H1 (cell line): ENCODE data around the gene LRRC39. TPM values are rescaled to one million over a fixed set of nuclear protein-coding genes. Genes with fewer than 3 reads are reported as not detected.

ENCODE experiments used
- CTCF ChIA-PET: fragments of 300-600 bp; sonication (Branson Sonifier 250); formaldehyde crosslinking; loops from one replicate; lab custom pipeline; 2021; ENCODE audit not compliant: partially characterized antibody; lab: Charles Lee
- POLR2A ChIA-PET: fragments of 300-600 bp; sonication (Branson Sonifier 250); formaldehyde crosslinking; loops from one replicate; lab custom pipeline; 2021; ENCODE audit warnings: inconsistent platforms; ENCODE audit not compliant: partially characterized antibody; lab: Charles Lee
- DNase-seq, 2 experiments: peaks; one replicate each; pipeline versions ENCODE4 v3.0.0 to v3.0.0-alpha.2; 2010 to 2022; ENCODE audit warnings: low spot score in 2 of 2, low read depth in 1 of 2, mixed read lengths in 1 of 2
- FAIRE-seq: peaks from 2 replicates; lab custom pipeline; 2011; peaks lifted over from hg19 to GRCh38; lab: Jason Lieb, UNC
- H2AFZ ChIP-seq: 2 replicates; pipeline ENCODE4 v1.8.1; 2012; ENCODE audit warnings: low read length, inconsistent platforms
- H2AK5ac ChIP-seq: 2 replicates; pipeline ENCODE4 v1.6.1; 2013; ENCODE audit warnings: low read depth, low read length
- H2BK120ac ChIP-seq: replicated peaks from 2 replicates; pipeline ENCODE3; 2013; ENCODE audit warnings: low read depth, low read length, inconsistent platforms
- H2BK12ac ChIP-seq: 2 replicates; pipeline ENCODE4 v1.6.1; 2013; ENCODE audit warnings: low read depth, low read length
- H2BK15ac ChIP-seq: 2 replicates; pipeline ENCODE4 v1.6.1; 2013; ENCODE audit warnings: low read length
- H2BK20ac ChIP-seq: 2 replicates; pipeline ENCODE4 v1.6.1; 2013; ENCODE audit warnings: low read length
- H2BK5ac ChIP-seq: 2 replicates; pipeline ENCODE4 v1.6.1; 2013; ENCODE audit warnings: low read depth, low read length
- H3K14ac ChIP-seq: 2 replicates; pipeline ENCODE4 v1.6.1; 2013; ENCODE audit warnings: inconsistent platforms; ENCODE audit not compliant: insufficient read length
- H3K18ac ChIP-seq: 2 replicates; pipeline ENCODE4 v1.6.1; 2013; ENCODE audit warnings: low read length; ENCODE audit errors: extremely low read depth
- H3K23ac ChIP-seq: 2 replicates; pipeline ENCODE4 v1.6.1; 2013; ENCODE audit warnings: inconsistent platforms; ENCODE audit not compliant: insufficient read length
- H3K23me2 ChIP-seq: 2 replicates; pipeline ENCODE4 v1.6.1; 2013; ENCODE audit warnings: low read depth, low read length
- H3K27ac ChIP-seq: 2 replicates; pipeline ENCODE4 v1.6.1; 2011; ENCODE audit warnings: low read depth, low read length, inconsistent platforms
- H3K27me3 ChIP-seq, 4 experiments: replicated peaks in 1 of 4; 1 replicate in 1 of 4; 2 replicates in 3 of 4; pipeline versions ENCODE4 v1.6.1 to v1.8.1; 2011 to 2013; ENCODE audit warnings: low read length in 3 of 4, mild to moderate bottlenecking in 3 of 4, inconsistent platforms in 2 of 4, mixed read lengths in 2 of 4, moderate library complexity in 1 of 4; ENCODE audit not compliant: control insufficient read depth in 3 of 4, insufficient read depth in 3 of 4; ENCODE audit errors: extremely low read depth in 1 of 4
- H3K36me3 ChIP-seq, 4 experiments: 2 replicates each; pipeline versions ENCODE4 v1.6.1 to v1.8.1; 2011 to 2013; ENCODE audit warnings: mild to moderate bottlenecking in 4 of 4, low read length in 3 of 4, moderate library complexity in 2 of 4, control low read depth in 1 of 4, inconsistent platforms in 1 of 4; ENCODE audit not compliant: insufficient read depth in 4 of 4, control insufficient read depth in 2 of 4
- H3K4ac ChIP-seq: replicated peaks from 2 replicates; pipeline ENCODE3; 2013; ENCODE audit warnings: low read length, low read depth, mixed read lengths, inconsistent platforms; ENCODE audit not compliant: insufficient read length
- H3K4me1 ChIP-seq, 4 experiments: replicated peaks in 1 of 4; 1 replicate in 1 of 4; 2 replicates in 3 of 4; pipeline versions ENCODE4 v1.6.1 to v1.8.1; 2011 to 2013; ENCODE audit warnings: low read length in 3 of 4, inconsistent platforms in 2 of 4, mixed read lengths in 1 of 4; ENCODE audit not compliant: insufficient read depth in 4 of 4, control insufficient read depth in 3 of 4
- H3K4me2 ChIP-seq, 2 experiments: 2 replicates each; pipeline versions ENCODE4 v1.6.1 to v1.8.1; 2011 to 2013; ENCODE audit warnings: low read depth in 2 of 2, low read length in 2 of 2, control low read depth in 1 of 2, inconsistent platforms in 1 of 2, mild to moderate bottlenecking in 1 of 2; ENCODE audit not compliant: insufficient read depth in 1 of 2
- H3K4me3 ChIP-seq, 4 experiments: fragments of 200-600, 300-600 bp in 1 of 4; sonication (generic), shearing (Covaris generic), sonication (Bioruptor Twin) in 1 of 4; 2 replicates each; pipeline versions ENCODE4 v1.5.1 to v1.8.1; 2011 to 2016; ENCODE audit warnings: low read length in 4 of 4, low read depth in 3 of 4, control low read depth in 2 of 4, inconsistent platforms in 2 of 4, mild to moderate bottlenecking in 2 of 4, mixed read lengths in 1 of 4, moderate library complexity in 1 of 4; ENCODE audit not compliant: insufficient read depth in 2 of 4; ENCODE audit errors: extremely low read depth in 1 of 4
- H3K56ac ChIP-seq: replicated peaks from 2 replicates; pipeline ENCODE3; 2013; ENCODE audit warnings: low read depth, mild to moderate bottlenecking, mixed read lengths, low read length, inconsistent platforms; ENCODE audit not compliant: insufficient read length
- H3K79me1 ChIP-seq: 2 replicates; pipeline ENCODE4 v1.6.1; 2013; ENCODE audit warnings: low read depth, low read length, control low read depth
- H3K79me2 ChIP-seq, 2 experiments: 2 replicates each; pipeline versions ENCODE4 v1.6.1 to v1.8.1; 2012 to 2013; ENCODE audit warnings: low read length in 2 of 2, mild to moderate bottlenecking in 2 of 2, inconsistent platforms in 1 of 2; ENCODE audit not compliant: insufficient read depth in 2 of 2, control insufficient read depth in 1 of 2
- H3K9ac ChIP-seq, 4 experiments: replicated peaks in 1 of 4; 1 replicate in 1 of 4; 2 replicates in 3 of 4; pipeline versions ENCODE4 v1.6.1 to v1.8.1; 2011 to 2013; ENCODE audit warnings: low read depth in 3 of 4, low read length in 3 of 4, control low read depth in 2 of 4, mild to moderate bottlenecking in 2 of 4, moderate library complexity in 2 of 4, inconsistent platforms in 1 of 4; ENCODE audit errors: extremely low read depth in 1 of 4
- H3K9me3 ChIP-seq, 2 experiments: 2 replicates each; pipeline versions ENCODE4 v1.6.1 to v1.8.1; 2012 to 2013; ENCODE audit warnings: mild to moderate bottlenecking in 2 of 2, moderate library complexity in 2 of 2, control low read depth in 1 of 2, inconsistent platforms in 1 of 2, low read depth in 1 of 2, low read length in 1 of 2, mixed read lengths in 1 of 2; ENCODE audit not compliant: insufficient read depth in 2 of 2
- H4K20me1 ChIP-seq, 2 experiments: replicated peaks in 1 of 2; 2 replicates each; pipeline versions ENCODE3 to v1.8.1; 2011 to 2013; ENCODE audit warnings: inconsistent platforms in 2 of 2, low read length in 2 of 2, mild to moderate bottlenecking in 1 of 2; ENCODE audit not compliant: insufficient read depth in 2 of 2, control insufficient read depth in 1 of 2
- H4K5ac ChIP-seq: 2 replicates; pipeline ENCODE4 v1.6.1; 2013; ENCODE audit warnings: low read length, low read depth, mixed read lengths, inconsistent platforms; ENCODE audit not compliant: insufficient read length
- H4K8ac ChIP-seq: 2 replicates; pipeline ENCODE4 v1.8.0; 2013; ENCODE audit warnings: mild to moderate bottlenecking, moderate library complexity, low read length, inconsistent platforms; ENCODE audit not compliant: insufficient read depth; ENCODE audit errors: extremely low read depth
- H4K91ac ChIP-seq: replicated peaks from 2 replicates; pipeline ENCODE3; 2013; ENCODE audit warnings: low read length, mixed read lengths, inconsistent platforms; ENCODE audit not compliant: insufficient read length
- ATF3 ChIP-seq: IDR thresholded peaks from 2 replicates; pipeline ENCODE4 v1.6.1; 2011; ENCODE audit warnings: low read depth, mild to moderate bottlenecking, low read length; ENCODE audit not compliant: insufficient read depth
- BRCA1 ChIP-seq: IDR thresholded peaks from 2 replicates; pipeline ENCODE4 v1.6.1; 2012; ENCODE audit warnings: low read depth, low read length, improper control_type of control experiment
- CTCF ChIP-seq, 3 experiments: IDR thresholded peaks; 1 replicate in 2 of 3; 2 replicates in 1 of 3; pipeline versions ENCODE4 v1.5.1 to v1.6.1; 2011; ENCODE audit warnings: low read length in 3 of 3, mild to moderate bottlenecking in 3 of 3, inconsistent platforms in 2 of 3, low read depth in 1 of 3, moderate library complexity in 1 of 3; ENCODE audit not compliant: insufficient read depth in 1 of 3; ENCODE audit errors: control extremely low read depth in 1 of 3
- GTF2F1 ChIP-seq: IDR thresholded peaks from 2 replicates; pipeline ENCODE4 v1.6.1; 2012; ENCODE audit warnings: low read depth, low read length, improper control_type of control experiment, borderline replicate concordance
- MAFK ChIP-seq: IDR thresholded peaks from 2 replicates; pipeline ENCODE4 v1.6.1; 2012; ENCODE audit warnings: low read depth, mild to moderate bottlenecking, improper control_type of control experiment, low read length
- RFX5 ChIP-seq: IDR thresholded peaks from 2 replicates; pipeline ENCODE4 v1.6.1; 2011; ENCODE audit warnings: low read depth, low read length, improper control_type of control experiment, borderline replicate concordance
- TAF7 ChIP-seq: optimal IDR thresholded peaks from 2 replicates; pipeline ENCODE3; 2011; ENCODE audit warnings: low read depth, mild to moderate bottlenecking, inconsistent platforms, low read length, moderate library complexity, borderline replicate concordance
- TEAD4 ChIP-seq: IDR thresholded peaks from 2 replicates; pipeline ENCODE4 v1.6.1; 2012; ENCODE audit warnings: low read depth, low read length, inconsistent platforms, mixed read lengths
- WGBS, 2 experiments: shearing (Covaris generic) in 1 of 2; methylation state at CpG; one replicate each; pipeline versions ENCODE4 v1.1.6 to v1.1.7; 2013 to 2015; ENCODE audit warnings: low lambda C conversion rate in 2 of 2, mixed read lengths in 2 of 2, inconsistent platforms in 1 of 2, low coverage in 1 of 2, missing lambda C conversion rate in 1 of 2; ENCODE audit not compliant: insufficient replicate concordance in 2 of 2, insufficient coverage in 1 of 2, insufficient read length in 1 of 2; ENCODE audit errors: extremely low coverage in 1 of 2, missing lambda C conversion rate in 1 of 2; 5-methylcytosine and 5-hydroxymethylcytosine counted together
- polyA plus RNA-seq, 7 experiments: library from polyadenylated mRNA; depleted of rRNA in 3 of 7; stranded (reverse) in 5 of 7; unstranded in 2 of 7; fragments of >200 nt in 5 of 7; fragments of 200-250 nt in 2 of 7; gene quantifications; 1 replicate in 5 of 7; 2 replicates in 1 of 7; 4 replicates in 1 of 7; pipeline versions ENCODE4 v1.2.1 to v1.2.3, GENCODE V29; 2011 to 2013; ENCODE audit warnings: missing spikeins in 2 of 7, mixed read lengths in 2 of 7
- total RNA-seq: library from RNA; stranded (reverse); fragmentation: NEBNext Ultra II Directional; extraction: Animal tissue kit (Norgen Biotek cat#: 25700); gene quantifications from 2 replicates; pipeline ENCODE4 v1.2.1, GENCODE V29; 2021
- TF ChIP-seq, protein P1 (sequence below): IDR thresholded peaks from 2 replicates; pipeline ENCODE4 v1.6.1; 2012; ENCODE audit warnings: low read length, inconsistent platforms

The LRRC39 gene
- total and polyA plus RNA-seq, 2 of the 8 experiments (the other 6 are each of a cell fraction or from before 2014, with no cell fraction given) = 0.33 to 0.39 TPM

- 90% methylated on average over 2 of the region's 2 CpGs; no CpG with 5 or more reads in 1 of the 2 experiments for WGBS, 2 experiments
- H2BK20ac ChIP-seq = no peak overlapping the region
These were observed 41.8 kb upstream of the LRRC39 start for GRCh38 chr1:100219883-100220282.

More at GRCh38 chr1:100219883-100220282, 41.8 kb upstream of the LRRC39 start:
- DNase-seq = no peak
- no peaks in the 10 kb centered on the region for H3K23me2 ChIP-seq
- no peak overlapping the region for H3K14ac ChIP-seq
- no peak overlapping the region for H4K5ac ChIP-seq
- no peak overlapping the region for H3K4ac ChIP-seq
- H3K79me1 ChIP-seq = no peaks in the 10 kb centered on the region
- H3K27ac ChIP-seq = no peak overlapping the region
- no peak overlapping the region for H3K23ac ChIP-seq
- H4K91ac ChIP-seq = no peak overlapping the region
- no peak for TF ChIP-seq TEAD4
- no peak for TF ChIP-seq MAFK
- TF ChIP-seq CTCF (IDR thresholded peaks at IDR 0.05; ENCODE audit: control extremely low read depth in 1 of 3, insufficient read depth in 1 of 3, low read depth in 1 of 3, low read length in 3 of 3) = no peak
- TF ChIP-seq ATF3 = no peak
- TF ChIP-seq RFX5 = no peak
- TF ChIP-seq, protein P1, sequence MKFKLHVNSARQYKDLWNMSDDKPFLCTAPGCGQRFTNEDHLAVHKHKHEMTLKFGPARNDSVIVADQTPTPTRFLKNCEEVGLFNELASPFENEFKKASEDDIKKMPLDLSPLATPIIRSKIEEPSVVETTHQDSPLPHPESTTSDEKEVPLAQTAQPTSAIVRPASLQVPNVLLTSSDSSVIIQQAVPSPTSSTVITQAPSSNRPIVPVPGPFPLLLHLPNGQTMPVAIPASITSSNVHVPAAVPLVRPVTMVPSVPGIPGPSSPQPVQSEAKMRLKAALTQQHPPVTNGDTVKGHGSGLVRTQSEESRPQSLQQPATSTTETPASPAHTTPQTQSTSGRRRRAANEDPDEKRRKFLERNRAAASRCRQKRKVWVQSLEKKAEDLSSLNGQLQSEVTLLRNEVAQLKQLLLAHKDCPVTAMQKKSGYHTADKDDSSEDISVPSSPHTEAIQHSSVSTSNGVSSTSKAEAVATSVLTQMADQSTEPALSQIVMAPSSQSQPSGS = no peak
- TF ChIP-seq BRCA1 = no peak
- TF ChIP-seq GTF2F1 = no peak
- TF ChIP-seq TAF7 = no peak
- TF ChIP-seq, all 59 proteins: peak for 0
- ChIA-PET CTCF (interaction anchor here (0.7 kb wide), 1 partner anchor 513 kb away, joined by 3 read pairs; no protein-coding TSS in a partner anchor), POLR2A (interaction anchor here (3.1 kb wide), 1 partner anchor 29 kb away, joined by 11 read pairs; the partner anchor contains the start of gene DBT)
- no peaks in the 10 kb centered on the region for H3K9me3 ChIP-seq
- H4K8ac ChIP-seq = no peak overlapping the region
- H2BK5ac ChIP-seq = no peak overlapping the region
- H2AFZ ChIP-seq = no peak overlapping the region
- no peak overlapping the region for H3K4me3 ChIP-seq
- H3K4me1 ChIP-seq = no peaks in the 10 kb centered on the region
- no peak overlapping the region for H2BK12ac ChIP-seq
- no peak overlapping the region for H2BK120ac ChIP-seq
- H3K36me3 ChIP-seq = peaks cover 0 to 26% (median 8%) of the 10 kb centered on the region in 4 experiments; a peak in 5 of 8 replicates
- no peak overlapping the region for H2BK15ac ChIP-seq
- no peak for FAIRE-seq
- H2AK5ac ChIP-seq = no peak overlapping the region
- H3K4me2 ChIP-seq = no peak overlapping the region
- H3K27me3 ChIP-seq = no peaks in the 10 kb centered on the region
- H3K79me2 ChIP-seq = no peaks in the 10 kb centered on the region
- H3K9ac ChIP-seq = no peak overlapping the region
- H3K18ac ChIP-seq = no peak overlapping the region
- H3K56ac ChIP-seq = no peak overlapping the region
- peaks cover 1 to 2% of the 10 kb centered on the region in 2 experiments for H4K20me1 ChIP-seq
